SJSA1 (cell line): ENCODE data around the gene IGSF5. TPM values are rescaled to one million over a fixed set of nuclear protein-coding genes. Genes with fewer than 3 reads are reported as not detected.

Experiments
- DNase-seq, 2 experiments: peaks; one replicate each; pipeline ENCODE4 v3.0.0-alpha.2; 2015 to 2020; ENCODE audit warnings: low spot score in 2 of 2, low read depth in 1 of 2
- H3K27ac ChIP-seq: fragments of 250-450 bp; sonication (Bioruptor Pico); 2 replicates; pipeline ENCODE4 v1.5.1; 2020; ENCODE audit warnings: mild to moderate bottlenecking, moderate library complexity
- H3K27me3 ChIP-seq: fragments of 250-450 bp; sonication (Bioruptor Pico); replicated peaks from 2 replicates; pipeline ENCODE4 v1.5.1; 2020; ENCODE audit warnings: mild to moderate bottlenecking, moderate library complexity
- H3K36me3 ChIP-seq: fragments of 250-450 bp; sonication (Bioruptor Pico); 2 replicates; pipeline ENCODE4 v1.5.1; 2020; ENCODE audit warnings: mild to moderate bottlenecking
- H3K4me1 ChIP-seq: fragments of 250-450 bp; sonication (Bioruptor Pico); replicated peaks from 2 replicates; pipeline ENCODE4 v1.6.1; 2021; ENCODE audit warnings: mild to moderate bottlenecking
- H3K4me3 ChIP-seq: fragments of 250-450 bp; sonication (Bioruptor Pico); 2 replicates; pipeline ENCODE4 v1.5.1; 2020; ENCODE audit warnings: mild to moderate bottlenecking
- H3K9me3 ChIP-seq: fragments of 250-450 bp; sonication (Bioruptor Pico); replicated peaks from 2 replicates; pipeline ENCODE4 v1.5.1; 2020; ENCODE audit warnings: mild to moderate bottlenecking
- total RNA-seq: library from RNA; depleted of rRNA; stranded (reverse); fragments of >200 nt; shearing (Covaris generic); gene quantifications from 2 replicates; pipeline ENCODE4 v1.2.3, GENCODE V29; 2014

IGSF5 gene
- total RNA-seq, 1 experiment from 2014 or later, result not detected

- Histone ChIP-seq H3K4me1 (no peaks in the 10 kb centered on the region), H3K4me3 (no peak overlapping the region), H3K9me3 (no peaks in the 10 kb centered on the region), H3K27me3 (0 out of 2 replicates have a peak, but pooled peaks cover 3% of the 10 kb centered on the region), H3K27ac (no peak overlapping the region), H3K36me3 (no peaks in the 10 kb centered on the region)
- no peak for DNase-seq
These were observed 11.3 kb downstream of the IGSF5 start for GRCh38 chr21:39756285-39756684.

DNA sequence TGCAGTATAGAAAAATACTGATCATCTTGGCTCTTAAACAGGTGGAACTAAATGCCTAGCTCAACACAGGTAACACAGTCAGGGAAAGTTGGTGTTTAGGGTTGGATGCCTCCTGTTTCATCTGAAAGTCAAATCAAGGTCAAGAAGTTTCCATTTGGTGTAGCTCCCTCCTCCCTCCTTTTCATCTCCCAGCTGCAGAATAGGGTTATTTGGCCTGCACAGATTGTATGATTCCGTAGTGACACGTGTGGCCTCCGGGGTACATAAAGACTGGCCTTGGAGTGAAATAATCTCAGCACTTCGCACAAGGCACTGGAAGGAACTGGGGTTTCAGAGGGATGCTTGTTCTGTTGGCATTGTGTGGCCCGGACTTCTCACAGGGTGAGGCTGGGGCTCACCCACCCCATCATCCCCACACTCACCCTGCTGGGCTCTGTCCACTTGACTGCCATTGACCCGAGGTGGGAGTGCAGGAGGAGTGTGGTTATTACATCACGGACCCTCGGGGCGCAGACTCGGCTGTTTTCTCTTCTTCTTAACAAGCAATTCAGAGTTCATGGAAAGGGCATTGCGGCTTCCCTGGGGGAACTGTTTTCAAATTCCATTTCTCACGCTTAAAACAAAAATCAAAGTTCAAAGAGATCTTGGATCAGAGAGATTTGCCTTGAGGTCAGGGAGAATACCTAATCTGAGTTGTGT lies 18.4 kb downstream of the IGSF5 start:
- no peak overlapping the region for H3K4me3 ChIP-seq
- H3K36me3 ChIP-seq, result no peaks in the 10 kb centered on the region
- no peaks in the 10 kb centered on the region for H3K9me3 ChIP-seq
- no peaks in the 10 kb centered on the region for H3K27me3 ChIP-seq
- H3K27ac ChIP-seq, result no peak overlapping the region
- H3K4me1 ChIP-seq, result no peaks in the 10 kb centered on the region
- DNase-seq, result no peak

- H3K27ac ChIP-seq, result no peak overlapping the region
- H3K4me1 ChIP-seq, result no peaks in the 10 kb centered on the region
- DNase-seq, result no peak
- no peaks in the 10 kb centered on the region for H3K36me3 ChIP-seq
- H3K9me3 ChIP-seq, result no peaks in the 10 kb centered on the region
- H3K4me3 ChIP-seq, result no peak overlapping the region
- no peaks in the 10 kb centered on the region for H3K27me3 ChIP-seq
These were observed 29.2 kb downstream of the IGSF5 start for GRCh38 chr21:39774227-39774626.

GRCh38 chr21:39775816-39776215 lies 30.8 kb downstream of the IGSF5 start:
- DNase-seq, result no peak
- H3K27ac ChIP-seq, result no peak overlapping the region
- H3K4me1 ChIP-seq, result no peaks in the 10 kb centered on the region
- no peaks in the 10 kb centered on the region for H3K36me3 ChIP-seq
- no peaks in the 10 kb centered on the region for H3K9me3 ChIP-seq
- H3K27me3 ChIP-seq, result no peaks in the 10 kb centered on the region
- H3K4me3 ChIP-seq, result no peak overlapping the region

DNA sequence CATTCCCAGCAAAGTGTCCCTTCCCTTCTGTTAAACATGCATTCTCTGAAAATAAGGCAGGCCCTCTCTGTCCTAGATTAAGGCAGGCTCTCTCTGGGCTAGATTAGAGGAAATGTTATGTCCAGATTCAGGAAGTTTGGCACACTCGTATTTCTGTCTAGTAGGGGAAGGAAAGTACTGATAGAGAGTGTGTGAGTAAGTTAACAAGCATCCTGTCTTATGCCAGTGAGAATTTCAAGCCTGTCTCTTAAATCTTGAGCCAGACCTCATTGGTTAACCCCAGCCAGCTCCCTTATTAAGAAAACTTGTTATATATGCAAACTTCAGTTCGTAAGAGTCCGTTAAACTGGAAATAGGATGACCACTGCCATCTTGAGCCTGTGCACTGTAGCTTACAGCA lies 31.6 kb downstream of the IGSF5 start:
- no peak overlapping the region for H3K4me3 ChIP-seq
- H3K27me3 ChIP-seq, result no peaks in the 10 kb centered on the region
- DNase-seq, result no peak

DNA sequence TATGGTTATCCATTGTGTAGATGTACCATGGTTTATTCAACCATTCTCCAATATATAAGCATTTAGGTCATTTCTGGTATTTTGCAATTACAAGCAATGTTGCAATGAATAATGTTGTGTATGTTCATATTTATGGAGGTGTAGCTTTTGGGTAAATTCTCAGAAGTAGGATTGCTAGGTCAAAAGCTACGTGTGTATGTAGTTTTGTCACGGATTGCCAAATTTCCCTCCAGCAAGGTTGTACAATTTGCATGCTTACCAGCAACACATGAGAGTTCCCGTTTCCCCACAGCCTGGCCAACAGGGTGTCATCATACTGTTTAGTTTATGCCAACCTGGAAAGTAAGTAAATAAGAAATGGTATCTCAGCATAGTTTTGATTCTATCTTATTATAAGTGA lies 36.3 kb downstream of the IGSF5 start:
- Histone ChIP-seq H3K9me3 (no peaks in the 10 kb centered on the region), H3K27ac (no peak overlapping the region), H3K27me3 (no peaks in the 10 kb centered on the region), H3K4me3 (no peak overlapping the region), H3K36me3 (no peaks in the 10 kb centered on the region), H3K4me1 (no peaks in the 10 kb centered on the region)
- no peak for DNase-seq

More for the DNA sequence above, 31.6 kb downstream of the IGSF5 start:
- H3K27ac ChIP-seq, result no peak overlapping the region
- no peaks in the 10 kb centered on the region for H3K4me1 ChIP-seq
- H3K36me3 ChIP-seq, result no peaks in the 10 kb centered on the region
- H3K9me3 ChIP-seq, result no peaks in the 10 kb centered on the region

DNA sequence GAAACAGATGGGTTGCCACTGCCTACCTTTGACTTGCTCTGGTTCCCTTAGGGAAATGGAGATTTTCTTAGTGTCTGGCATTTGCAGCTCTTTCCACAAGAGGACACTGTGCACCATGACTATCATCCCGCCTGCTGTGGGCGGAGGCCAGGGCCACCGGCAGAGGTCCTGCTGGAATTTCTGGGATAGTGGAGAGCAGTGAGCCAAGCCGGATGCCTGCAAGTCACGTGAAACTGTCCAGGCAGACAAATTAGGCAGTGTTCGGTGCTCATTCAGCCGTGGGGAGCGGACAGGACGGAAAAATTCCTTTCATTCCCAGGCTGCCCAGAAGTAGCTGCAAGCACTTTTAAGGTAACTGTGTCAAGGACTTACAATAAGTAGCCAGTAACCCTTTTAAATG lies 43.4 kb downstream of the IGSF5 start:
- 0 out of 2 replicates have a peak, but pooled peaks cover 3% of the 10 kb centered on the region for H3K4me1 ChIP-seq
- H3K27me3 ChIP-seq, result no peaks in the 10 kb centered on the region
- no peaks in the 10 kb centered on the region for H3K9me3 ChIP-seq
- DNase-seq, result peak; percentile 60 to 76
- H3K4me3 ChIP-seq, result no peak overlapping the region
- no peak overlapping the region for H3K27ac ChIP-seq
- no peaks in the 10 kb centered on the region for H3K36me3 ChIP-seq

- Histone ChIP-seq H3K36me3 (no peaks in the 10 kb centered on the region), H3K9me3 (no peaks in the 10 kb centered on the region), H3K4me3 (no peak overlapping the region), H3K27ac (no peak overlapping the region), H3K27me3 (no peaks in the 10 kb centered on the region), H3K4me1 (no peaks in the 10 kb centered on the region)
- no peak for DNase-seq
These were observed 51.5 kb downstream of the IGSF5 start for GRCh38 chr21:39796466-39796865.

DNA sequence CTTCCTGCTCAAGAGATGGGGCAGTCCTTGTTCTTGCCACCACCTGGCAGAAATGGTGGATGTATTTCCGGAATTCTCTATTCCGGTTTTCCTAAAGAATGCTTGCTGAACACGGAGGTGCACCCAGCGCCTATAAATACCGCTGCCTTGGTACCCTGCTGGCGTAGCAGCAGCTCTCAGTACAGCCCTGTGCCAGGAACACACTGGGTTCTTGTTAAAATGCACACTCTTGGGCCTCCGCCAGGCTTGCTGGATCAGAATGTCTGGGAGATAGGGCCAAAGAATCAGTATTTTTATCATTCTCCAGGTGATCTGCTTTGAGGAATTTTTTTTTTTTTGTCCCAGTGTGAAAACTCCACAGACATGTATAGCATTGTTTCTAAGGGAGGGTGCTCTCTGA lies 54.2 kb downstream of the IGSF5 start:
- Histone ChIP-seq H3K27me3 (no peaks in the 10 kb centered on the region), H3K27ac (no peak overlapping the region), H3K9me3 (no peaks in the 10 kb centered on the region), H3K4me3 (no peak overlapping the region), H3K36me3 (no peaks in the 10 kb centered on the region), H3K4me1 (no peaks in the 10 kb centered on the region)
- DNase-seq, result no peak

GRCh38 chr21:39800311-39800710 lies 55.3 kb downstream of the IGSF5 start:
- Histone ChIP-seq H3K4me3 (no peak overlapping the region), H3K27me3 (no peaks in the 10 kb centered on the region), H3K27ac (no peak overlapping the region), H3K9me3 (no peaks in the 10 kb centered on the region), H3K4me1 (no peaks in the 10 kb centered on the region), H3K36me3 (no peaks in the 10 kb centered on the region)
- DNase-seq, result no peak

DNA sequence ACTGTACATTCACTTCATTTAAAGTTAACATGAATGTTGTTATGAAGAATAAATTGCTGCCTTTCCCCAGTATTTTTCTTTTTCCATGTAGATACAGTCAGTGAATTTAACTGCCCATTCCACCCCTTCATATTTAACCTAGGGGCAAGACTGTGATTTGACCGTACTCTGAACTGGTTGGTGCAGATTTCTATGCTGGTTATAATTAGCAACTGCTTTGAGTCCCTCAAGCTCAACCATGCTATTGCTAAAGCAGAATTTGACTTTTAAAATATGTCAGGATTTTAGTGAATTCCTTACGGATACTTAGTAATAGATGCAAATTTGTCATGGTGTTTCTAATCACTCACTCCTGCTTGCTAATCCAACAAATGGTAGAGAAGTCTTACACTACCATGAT lies 57.2 kb downstream of the IGSF5 start:
- no peak for DNase-seq
- no peaks in the 10 kb centered on the region for H3K27me3 ChIP-seq
- H3K36me3 ChIP-seq, result no peaks in the 10 kb centered on the region
- H3K4me1 ChIP-seq, result no peaks in the 10 kb centered on the region
- H3K9me3 ChIP-seq, result no peaks in the 10 kb centered on the region
- no peak overlapping the region for H3K27ac ChIP-seq
- no peak overlapping the region for H3K4me3 ChIP-seq

- no peak for DNase-seq
- no peaks in the 10 kb centered on the region for H3K4me1 ChIP-seq
- no peak overlapping the region for H3K4me3 ChIP-seq
- H3K27ac ChIP-seq, result no peak overlapping the region
- H3K36me3 ChIP-seq, result no peaks in the 10 kb centered on the region
- H3K9me3 ChIP-seq, result no peaks in the 10 kb centered on the region
- no peaks in the 10 kb centered on the region for H3K27me3 ChIP-seq
These were observed 58.4 kb downstream of the IGSF5 start for GRCh38 chr21:39803393-39803792.

DNA sequence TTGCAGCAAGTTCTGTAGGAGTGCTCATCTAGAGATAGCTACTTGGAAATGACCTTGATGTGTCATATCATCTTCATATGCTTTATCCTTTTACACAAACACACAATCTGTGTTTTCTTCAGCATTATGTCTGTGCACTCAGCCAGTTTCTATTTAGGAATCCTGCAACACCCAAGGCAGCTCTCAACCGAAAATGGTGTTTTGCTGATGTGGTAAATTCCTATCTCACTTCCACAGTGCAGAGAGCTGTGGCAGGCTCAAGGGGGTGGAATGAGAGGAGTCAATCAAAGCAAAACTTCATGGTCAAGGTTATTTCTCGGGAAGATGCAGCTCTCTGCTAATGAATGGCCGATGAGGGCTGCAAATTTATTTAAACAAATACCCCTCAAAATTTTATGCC lies 59.3 kb downstream of the IGSF5 start:
- no peak overlapping the region for H3K27ac ChIP-seq
- no peaks in the 10 kb centered on the region for H3K9me3 ChIP-seq
- H3K27me3 ChIP-seq, result no peaks in the 10 kb centered on the region
- no peaks in the 10 kb centered on the region for H3K36me3 ChIP-seq
- DNase-seq, result no peak
- H3K4me3 ChIP-seq, result no peak overlapping the region
- no peaks in the 10 kb centered on the region for H3K4me1 ChIP-seq

DNA sequence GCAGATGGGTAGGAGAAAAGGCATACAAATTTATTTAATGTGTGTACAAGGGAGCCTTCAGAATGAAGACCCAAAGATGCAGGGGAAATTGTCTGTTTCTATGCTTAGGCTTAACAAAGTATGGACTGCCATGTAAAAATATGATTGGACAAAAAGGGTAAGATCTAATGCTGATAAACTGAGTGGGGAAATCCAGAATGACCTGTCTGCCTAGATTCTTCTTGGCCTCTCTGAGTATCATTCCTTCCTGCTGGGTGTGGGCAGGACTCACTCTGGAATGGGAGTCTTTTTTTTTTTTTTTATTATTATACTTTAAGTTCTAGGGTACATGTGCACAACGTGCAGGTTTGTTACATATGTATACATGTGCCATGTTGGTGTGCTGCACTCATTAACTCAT lies 61.0 kb downstream of the IGSF5 start:
- no peaks in the 10 kb centered on the region for H3K36me3 ChIP-seq
- H3K4me1 ChIP-seq, result no peaks in the 10 kb centered on the region
- no peak overlapping the region for H3K27ac ChIP-seq
- H3K4me3 ChIP-seq, result no peak overlapping the region
- no peaks in the 10 kb centered on the region for H3K27me3 ChIP-seq
- no peaks in the 10 kb centered on the region for H3K9me3 ChIP-seq
- DNase-seq, result no peak

DNA sequence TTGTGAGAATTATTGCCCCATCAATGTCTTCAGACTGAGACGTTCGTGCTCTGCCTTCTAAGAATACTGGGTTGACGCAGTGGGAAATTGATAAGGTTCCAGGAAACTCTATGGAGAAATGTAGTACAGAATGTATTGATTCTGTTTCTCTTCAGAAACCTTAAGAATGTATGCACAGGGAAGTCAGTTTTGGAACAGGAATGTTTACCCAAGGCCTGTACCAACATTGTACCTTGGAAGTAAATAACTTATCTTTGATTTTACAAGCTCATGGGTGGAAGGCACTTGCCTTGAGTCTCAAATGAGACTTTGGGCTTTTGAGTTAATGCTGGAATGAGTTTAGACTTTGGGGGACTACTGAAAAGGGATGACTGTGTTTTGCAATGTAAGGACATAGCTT lies 62.8 kb downstream of the IGSF5 start:
- no peak for DNase-seq
- Histone ChIP-seq H3K4me1 (no peaks in the 10 kb centered on the region), H3K9me3 (no peaks in the 10 kb centered on the region), H3K27ac (no peak overlapping the region), H3K36me3 (no peaks in the 10 kb centered on the region), H3K27me3 (no peaks in the 10 kb centered on the region), H3K4me3 (no peak overlapping the region)
